Activated T-helper 9 cell treated with anti-CD3 and anti-CD28 coated beads, Interleukin-2, amount 50 U/mL, for 16 hours (primary cell): ENCODE data around the gene GABRG1.

Source experiments
- DNase-seq: peaks from one replicate; pipeline ENCODE4 v3.0.0-alpha.2; 2020; ENCODE audit warnings: low read depth

The GABRG1 gene

DNA sequence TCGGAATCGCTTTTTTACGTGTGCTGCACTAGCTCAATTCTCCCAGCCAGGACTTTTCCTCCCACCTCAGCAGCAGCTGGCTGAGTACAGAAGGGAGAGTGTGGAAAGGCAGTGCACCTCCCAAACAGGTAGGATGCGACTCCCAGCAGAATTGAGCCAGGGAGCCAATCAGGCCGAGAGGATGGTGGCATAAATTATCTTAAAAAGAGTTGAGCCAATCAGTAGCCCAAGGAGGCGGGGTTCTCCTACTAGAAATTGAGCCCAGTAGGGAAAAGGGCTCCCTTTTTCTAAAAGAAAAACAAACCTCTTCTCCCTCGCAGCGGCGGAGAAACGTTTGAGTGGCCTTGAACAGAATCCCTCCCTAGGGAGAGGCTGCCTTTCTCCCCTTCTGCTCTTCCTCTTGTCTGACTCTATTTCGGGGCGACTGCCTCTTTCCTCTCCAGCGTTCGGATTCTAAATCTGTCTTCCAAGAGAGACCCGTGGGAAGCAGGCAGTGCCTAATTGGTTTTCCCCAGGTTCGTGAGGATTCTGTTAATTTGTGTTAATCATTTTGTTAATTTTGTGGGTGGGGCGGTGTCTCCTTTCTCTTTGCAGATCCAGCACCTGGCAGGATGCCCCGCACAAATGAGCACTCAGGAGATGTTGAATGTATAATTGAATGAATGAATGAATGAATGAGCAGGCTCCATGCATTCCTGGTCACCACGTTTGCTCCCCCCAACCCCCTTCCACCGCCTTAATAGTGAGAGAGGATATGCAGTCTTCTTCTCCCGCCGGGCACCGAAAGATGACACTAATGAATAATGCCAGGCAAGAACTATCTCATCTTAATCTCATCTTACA is at the start of gene GABRG1:
Gene GABRG1, minus strand, starts transcription at position 142 of the 843 bp plus-strand sequence. Its CDS starts 141 bp downstream, at position 1.
- DNase-seq, result no peak

DNA sequence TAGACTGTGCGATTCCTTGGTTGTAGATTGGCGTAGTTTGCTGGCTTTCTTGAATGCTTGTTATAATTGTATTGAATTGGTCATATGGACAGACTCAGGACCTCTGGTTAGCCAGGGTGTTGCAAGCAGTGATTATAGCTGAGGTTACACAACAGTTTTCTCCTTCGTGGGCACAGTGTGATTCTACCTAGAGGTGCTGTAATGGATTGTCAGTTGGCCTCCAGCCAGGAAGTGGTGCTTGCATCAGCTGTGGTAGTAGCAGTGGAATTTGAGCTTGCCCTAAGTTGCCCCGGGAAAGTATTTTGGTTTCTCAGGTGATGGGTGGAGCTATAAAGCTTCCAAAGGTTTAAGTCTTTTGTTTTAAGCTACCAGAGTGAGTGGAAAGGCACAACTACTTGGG is 23.1 kb upstream of the GABRG1 start:
- DNase-seq, result no peak

DNA sequence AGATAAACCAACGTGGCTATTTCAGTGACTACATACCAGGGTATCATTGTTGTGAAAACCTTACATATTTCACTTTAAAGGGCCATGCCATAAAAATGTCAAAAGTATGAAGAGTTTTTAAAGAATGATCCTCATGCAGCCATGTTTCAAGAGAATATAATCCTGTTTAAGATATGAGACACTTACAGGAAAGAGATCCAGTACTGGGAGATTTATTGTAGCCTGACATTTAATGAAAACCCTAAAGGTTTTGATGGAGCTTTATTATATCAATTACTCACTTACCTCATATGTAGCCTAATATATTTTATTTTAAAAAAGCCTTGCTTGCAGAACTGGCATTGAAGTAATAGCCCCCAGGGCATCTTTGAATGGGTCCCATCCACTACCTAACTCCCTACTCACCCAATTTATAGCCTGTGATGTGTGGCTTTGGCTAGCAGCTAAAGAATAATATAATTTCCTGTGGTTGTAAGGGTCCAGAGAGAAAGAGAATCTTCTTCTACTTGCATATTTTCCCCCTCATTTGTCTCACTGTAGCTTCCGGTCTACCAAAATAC is 7.7 kb upstream of the GABRG1 start:
- no peak for DNase-seq

- DNase-seq, result no peak
These were observed 1.0 kb upstream of the GABRG1 start for GRCh38 chr4:46124773-46125413.

- no peak for DNase-seq
These were observed 42.2 kb downstream of the GABRG1 start for GRCh38 chr4:46081674-46082073.

DNA sequence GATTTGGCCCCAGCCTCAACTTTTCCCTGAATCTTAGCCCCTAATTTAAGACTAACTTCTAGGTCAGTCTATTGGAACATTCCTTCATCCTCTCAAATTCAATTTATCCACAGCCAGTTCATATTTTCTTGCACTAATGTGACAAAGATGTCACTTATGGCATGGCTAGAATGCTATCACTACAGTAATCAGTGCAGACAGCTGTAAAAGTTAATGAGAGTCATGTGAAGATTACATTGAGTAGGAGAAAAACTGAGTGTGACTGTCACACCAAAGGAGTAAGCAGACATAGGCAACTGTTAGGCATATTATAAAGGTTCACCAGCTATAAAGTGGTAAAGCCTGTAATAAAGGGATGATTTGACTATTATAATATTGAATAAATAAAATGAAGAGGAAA is 42.6 kb downstream of the GABRG1 start:
- DNase-seq, result no peak

GRCh38 chr4:46073778-46074177 is 50.1 kb downstream of the GABRG1 start:
- no peak for DNase-seq

DNA sequence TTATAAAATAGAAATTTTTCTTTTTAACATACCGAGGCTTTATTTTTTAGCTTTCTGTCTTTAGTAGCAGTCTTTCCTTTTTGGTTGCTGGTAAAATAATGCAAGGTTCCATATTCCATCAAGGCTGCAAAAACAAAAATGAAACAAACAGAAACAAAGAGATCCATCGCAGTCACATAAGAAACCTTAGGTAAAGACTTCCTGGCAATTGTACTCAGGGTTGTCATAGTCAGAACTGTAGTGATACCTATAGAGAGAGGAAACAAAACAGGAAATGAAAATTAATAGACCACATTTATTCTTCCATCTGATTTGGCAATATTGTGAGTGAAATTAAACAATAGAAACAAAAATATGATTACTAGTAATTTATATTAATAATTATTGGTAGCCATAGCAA is 72.5 kb downstream of the GABRG1 start:
- DNase-seq, result no peak

- DNase-seq, result no peak
These were observed 91.8 kb downstream of the GABRG1 start for GRCh38 chr4:46032056-46032455.

DNA sequence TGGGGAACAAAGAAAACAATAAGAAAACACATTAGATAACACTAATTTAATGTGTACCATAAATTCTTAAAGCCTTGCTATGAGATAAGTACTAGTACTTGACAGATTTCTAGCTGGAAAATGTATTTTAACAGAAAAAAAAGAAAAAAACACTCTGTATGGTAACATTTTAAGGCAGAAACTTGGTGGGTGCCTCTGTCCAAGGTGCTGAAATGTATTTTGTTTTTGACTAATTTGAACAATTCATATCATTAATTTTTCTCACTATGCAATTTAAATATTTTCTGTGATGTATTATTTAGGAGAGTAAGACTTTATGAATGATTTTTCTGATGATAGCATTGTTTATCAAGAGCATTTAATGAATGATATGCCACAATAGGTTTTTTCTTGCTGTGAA is 107.5 kb downstream of the GABRG1 start:
- no peak for DNase-seq

DNA sequence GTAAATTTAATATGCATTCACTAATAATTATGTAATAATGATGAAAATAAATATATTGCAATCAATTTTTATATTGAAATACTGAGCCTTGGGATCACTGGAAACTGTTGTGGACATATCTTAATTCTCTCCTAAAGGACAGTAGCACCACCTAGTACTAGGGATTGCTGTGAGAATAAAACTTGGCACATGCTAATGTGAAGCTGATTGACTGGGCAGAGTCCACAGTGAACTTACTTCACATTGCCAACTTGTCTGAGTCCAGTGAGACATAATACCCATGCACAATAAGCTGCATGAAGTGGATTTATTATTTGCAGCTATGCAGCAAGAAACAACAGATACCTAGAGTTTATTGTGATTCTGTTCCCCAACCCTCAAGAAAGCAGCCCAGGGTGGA is 131.1 kb downstream of the GABRG1 start:
- DNase-seq, result no peak

GRCh38 chr4:45989775-45990174 is 134.1 kb downstream of the GABRG1 start:
- DNase-seq, result no peak

DNA sequence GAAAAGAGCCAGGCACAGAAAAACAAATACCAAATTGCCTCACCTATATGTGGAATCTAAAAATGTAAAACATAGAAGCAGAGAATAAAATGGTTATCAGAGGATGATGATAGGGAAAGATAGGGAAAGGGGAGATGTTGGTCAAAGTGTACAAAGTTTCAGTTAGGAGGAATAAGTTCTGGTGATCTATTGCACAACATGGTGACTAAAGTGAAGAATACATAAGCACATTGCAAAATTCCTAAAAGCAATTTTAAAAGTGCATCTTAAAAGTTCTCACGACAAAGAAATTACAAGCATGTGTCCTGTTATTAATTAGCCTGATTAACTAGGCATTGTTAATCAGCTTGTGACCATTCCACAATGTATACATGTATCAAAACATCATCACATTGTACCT is 136.0 kb downstream of the GABRG1 start:
- DNase-seq, result no peak
